ENCODE measurements around the gene PAX8.

PAX8 gene

DNA sequence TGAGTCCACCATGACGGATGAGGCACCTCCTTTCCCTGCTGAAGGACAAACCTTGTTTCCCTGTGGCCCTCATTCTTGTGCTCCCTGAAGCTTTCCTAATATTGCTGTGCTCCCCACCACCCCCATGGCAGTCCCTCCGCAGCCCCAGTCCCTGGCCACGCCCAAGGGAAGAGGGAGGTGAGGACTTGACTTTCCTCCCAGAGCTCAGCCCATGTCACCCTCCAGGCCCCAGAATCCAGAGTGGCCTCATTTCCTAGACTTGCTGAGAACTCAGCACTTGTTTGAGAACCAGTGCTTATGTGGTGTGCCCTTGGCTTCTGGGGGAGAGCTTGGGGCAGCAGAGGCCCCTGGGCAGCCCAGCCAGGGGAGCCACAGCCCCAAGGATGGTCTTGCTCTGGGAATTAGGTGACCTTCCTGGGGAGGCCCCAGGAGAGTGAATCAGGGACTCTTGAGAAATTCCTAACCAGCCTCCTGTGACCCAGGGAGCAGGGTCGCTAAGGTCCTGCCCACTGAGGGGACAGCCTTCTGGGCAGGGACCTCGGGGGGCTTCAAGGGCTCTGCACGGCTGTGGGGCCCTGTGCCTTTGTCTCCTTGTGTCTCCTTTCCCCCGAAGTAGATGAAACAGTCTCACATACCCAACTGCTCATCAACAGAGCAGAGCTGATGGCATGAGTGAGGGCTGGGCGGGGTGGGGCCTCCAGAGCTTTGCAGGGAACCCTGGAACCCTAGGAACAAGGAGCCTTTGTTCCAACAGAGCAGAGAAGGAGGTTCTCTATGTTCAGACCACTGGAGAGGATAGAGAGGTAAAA is 77.0 kb downstream of the PAX8 start:
- DNase-seq: no peak

DNA sequence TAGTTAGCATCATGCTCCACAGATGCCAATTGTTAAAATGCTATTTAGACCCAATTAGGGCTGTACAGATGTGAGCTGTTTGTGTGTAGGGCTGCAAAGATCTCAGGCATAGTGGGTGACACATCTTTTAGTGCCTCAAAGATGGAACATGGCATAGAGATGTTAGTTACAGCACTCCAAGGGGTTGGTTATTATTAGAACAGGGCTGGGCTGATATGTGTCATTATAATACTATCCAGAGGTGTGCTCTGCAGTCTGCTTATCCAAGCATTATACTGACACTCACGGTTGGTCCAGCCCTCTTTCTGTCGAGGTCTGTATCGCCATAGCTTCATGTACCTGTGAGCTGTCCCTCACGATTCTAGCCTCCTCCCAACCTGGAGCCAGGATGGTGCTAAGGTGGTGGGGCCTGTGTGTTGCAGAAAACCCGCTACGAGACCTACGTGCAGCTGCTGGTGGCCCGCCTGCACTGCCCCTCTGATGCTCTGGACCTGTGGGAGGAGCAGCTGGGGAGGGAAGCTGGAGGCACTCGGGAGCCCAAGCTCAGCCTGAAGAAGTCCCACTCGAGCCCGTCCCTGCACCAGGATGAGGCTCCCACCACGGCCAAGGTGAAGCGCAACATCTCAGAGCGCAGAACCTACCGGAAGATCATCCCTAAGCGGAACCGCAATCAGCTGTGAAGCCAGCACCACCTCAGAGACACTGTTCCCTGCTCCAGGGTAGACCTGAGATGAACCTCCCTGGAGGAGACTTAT is 77.8 kb downstream of the PAX8 start:
- no peak for DNase-seq

DNA sequence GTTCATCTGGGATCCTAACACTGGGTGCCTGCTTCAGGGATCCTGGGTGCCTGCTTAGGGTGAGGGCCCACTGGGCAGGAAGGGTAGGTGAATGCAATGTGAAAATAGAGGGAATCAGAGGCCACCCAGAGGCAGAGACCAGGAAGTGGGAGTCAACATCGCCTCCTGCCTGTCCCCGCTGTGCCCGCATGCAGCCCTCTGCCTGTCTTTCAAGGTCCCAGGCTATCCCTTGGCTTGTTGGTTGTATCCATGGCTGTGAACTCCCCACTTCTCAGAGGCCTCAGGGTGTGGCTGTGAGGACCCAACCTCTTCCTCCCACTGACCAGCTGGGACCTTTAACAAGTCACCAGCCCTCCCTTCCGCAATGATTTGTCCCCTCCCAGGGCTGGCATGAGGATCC is 78.5 kb downstream of the PAX8 start:
- no peak for DNase-seq

DNA sequence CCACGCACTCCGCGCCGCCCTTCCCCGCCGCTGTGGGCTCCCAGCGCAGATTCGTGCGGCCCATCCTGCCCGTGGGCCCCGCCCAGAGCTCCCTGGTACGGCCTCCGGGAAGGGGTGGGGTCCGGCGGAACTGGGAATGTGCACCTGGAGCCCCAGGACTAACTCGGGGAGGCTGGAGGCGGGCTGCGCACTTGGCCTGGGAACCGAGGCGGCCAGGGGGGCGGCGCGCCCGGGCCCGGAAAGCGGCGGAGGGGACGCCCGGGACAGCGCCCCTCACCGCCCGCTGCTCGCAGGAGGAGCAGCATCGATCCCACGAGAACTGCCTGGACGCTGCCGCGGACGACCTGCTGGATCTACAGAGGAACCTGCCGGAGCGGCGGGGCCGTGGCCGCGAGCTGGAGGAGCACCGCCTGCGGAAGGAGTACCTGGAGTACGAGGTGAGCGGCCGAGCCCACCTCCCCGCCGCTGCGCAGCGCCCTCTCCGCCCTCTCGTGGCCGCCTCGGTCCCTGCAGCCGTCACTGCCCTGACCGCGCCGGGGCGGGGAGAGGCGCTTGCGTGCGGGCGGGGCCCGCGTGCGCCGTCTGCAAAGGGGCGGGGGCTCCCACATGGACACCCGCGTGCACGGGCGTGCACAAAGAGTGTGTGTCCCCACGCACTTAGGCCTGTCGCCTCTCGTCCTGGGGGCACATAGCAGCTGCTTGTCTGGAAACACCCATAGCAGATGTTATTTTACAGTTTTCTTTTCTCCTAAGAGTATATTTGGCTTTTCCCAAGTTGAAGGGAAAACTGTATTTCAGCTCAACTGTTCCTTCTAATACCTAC is 79.7 kb downstream of the PAX8 start:
- peak; percentile 65 for DNase-seq

DNA sequence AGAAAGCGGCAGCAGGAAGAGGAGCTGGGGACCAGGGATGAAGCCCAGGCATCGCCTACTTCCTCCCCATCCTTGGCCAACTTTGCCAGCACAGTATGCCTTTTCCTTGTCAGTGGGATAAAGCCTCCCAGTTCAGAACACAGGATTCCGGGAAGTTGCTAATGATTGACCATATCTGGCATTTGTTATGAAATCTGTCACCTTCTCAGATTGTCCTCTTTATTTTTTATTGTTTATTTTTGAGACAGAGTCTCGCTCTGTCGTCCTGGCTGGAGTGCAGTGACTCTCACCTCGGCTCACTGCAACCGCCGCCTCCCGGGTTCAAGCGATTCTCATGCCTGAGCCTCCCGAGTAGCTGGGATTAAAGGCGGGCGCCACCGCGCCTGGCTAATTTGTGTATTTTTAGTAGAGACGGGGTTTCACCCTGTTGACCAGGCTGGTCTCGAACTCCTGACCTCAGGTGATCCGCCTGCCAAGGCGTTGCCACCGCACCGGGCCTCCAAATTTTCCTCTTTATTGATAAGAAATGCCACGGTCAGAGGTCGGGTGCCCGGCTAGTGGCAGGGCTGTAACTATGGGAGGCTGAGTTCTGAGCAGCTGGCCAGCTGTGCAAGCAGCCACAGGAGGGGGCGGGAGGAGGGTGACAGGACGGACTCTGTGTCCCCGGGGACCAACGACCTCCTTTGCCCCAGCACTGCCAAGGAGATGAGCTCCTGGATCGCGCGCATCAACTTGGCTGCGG is 80.5 kb downstream of the PAX8 start:
- no peak for DNase-seq

DNA sequence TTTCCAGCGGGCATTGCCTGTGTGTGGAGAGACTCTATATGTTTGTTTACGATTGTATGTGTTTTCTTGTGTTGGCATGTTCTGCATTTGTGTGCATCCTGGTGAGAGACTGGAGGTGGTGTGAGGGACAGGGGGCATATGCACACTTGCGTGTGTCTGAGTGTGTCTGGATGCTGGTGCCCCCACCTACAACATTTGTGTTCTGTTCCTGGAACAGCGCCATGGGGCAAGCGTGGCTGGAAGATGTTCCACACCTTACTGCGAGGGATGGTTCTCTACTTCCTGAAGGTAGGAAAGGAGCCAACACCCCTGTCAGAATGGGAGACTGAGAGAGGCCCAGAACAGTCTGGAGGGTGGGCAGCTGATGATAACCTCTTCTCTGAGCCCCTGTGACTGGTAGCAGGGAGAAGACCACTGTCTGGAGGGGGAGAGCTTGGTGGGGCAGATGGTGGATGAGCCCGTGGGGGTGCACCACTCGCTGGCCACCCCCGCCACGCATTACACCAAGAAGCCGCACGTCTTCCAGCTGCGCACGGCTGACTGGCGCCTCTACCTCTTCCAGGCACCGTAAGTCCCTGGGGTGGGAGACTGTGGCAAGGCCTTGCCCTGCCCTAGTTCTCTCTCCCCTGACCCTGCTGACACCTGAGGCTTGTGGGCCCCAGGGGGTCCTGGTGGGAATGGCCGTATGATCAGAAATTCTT is 81.2 kb downstream of the PAX8 start:
- DNase-seq: no peak

DNA sequence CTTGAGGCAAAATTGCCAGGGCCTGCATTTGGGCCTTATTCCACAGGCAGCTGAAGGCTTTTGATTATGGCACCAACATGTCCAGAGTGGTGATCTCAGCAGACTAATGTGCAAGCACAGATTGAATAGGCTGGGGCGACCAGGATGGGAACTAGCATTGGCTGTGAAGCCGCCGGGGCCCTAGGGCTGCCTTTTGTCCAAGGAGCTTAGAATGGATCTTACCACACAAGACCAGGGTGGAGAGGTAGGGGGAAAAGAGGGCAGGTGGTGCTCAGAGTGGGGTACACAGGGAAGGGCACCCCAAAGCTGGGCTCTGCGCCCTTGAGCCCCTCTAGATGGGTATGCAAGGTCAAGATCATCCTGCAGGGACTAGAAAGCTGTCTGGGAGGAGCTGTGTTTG is 81.9 kb downstream of the PAX8 start:
- no peak for DNase-seq

DNA sequence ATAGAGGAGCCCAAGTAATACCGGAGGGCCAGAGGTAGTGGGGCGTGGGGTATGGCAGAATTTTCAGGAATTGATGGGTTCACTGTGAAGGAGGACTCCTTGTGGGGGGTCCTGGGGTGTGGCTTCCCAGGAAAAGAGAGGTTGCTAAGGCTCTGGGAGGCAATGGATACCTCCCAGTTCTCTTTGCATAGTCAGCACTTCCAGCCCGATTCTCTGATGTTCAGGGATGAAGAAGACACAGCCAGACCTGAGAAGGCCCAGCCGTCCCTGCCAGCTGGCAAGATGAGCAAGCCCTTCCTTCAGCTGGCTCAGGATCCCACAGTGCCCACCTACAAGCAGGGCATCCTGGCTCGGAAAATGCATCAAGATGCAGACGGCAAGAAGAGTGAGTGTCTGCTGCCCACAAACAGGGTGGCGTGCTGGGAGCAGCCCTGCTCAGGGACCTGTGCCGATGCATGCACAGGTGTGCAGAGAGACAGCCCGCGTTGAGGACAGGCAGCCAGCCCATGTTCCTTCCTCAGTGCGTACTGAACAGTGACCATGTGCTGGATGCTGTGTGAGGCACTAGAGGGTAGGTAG is 82.7 kb downstream of the PAX8 start:
- DNase-seq: no peak

DNA sequence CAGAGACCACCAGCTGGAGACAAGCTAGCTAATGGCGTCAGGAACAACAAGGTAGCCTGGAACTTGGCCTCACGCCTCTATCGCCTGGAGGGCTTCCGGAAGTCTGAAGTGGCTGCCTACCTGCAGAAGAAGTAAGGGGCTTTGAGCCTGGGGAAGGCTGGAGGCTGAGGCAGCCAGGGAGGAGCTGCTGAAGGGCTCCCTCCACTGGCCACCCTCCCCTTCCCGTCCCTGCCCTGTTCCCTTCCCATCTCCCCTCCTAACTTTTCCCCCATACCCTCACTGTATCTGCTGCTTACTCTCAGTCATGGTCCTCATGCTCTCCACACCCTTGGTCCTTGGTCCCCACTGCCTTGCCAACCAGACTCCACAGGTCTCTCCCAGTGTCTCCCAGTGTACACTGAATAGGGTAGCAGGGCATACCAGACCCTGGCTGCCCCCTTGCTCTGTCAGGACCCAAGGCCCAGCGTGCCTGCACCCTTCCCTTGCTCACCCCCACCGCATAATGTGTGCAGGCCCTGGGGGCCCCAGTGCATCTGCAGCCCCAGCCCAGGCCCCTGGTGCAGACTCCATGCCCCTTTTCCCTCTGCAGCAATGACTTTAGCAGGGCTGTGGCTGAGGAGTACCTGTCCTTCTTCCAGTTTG is 86.1 kb downstream of the PAX8 start:
- DNase-seq: no peak

DNA sequence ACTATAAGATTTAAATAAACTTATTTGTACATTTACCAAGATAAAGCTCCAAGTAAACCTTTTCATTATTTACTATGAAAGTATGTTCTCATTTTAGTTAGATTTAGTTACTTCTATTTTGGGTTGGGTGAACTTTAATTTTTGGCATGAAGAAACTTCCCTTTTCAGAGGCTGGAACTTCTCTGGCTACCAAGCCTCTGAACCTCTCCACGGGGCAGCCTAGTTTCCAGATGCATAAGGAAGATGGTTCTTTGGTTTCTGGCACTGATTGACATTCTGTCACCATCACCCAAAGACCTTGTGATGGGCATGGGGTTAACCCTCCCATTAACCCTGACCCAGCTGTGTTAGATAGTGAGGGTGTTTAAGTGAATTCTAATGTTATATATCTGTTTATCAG is 87.8 kb downstream of the PAX8 start:
- no peak for DNase-seq

DNA sequence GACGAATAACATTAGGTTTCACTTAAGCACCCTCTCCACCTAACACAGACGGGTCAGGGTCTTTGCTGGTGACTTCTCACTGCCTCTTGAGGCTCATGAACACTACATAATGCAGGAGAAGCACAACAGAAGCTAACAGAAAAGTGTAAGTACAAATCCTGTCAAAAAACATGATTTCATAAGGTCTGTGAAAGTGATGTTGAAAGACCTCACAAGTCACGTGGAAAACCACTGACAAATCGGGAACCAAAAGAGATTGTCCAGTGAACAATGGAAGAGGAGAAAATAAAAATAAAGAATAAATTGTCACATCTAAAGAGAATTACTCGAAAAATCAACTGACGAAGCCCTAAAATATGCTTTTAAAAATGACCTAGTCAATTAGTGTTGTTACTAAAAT is 91.0 kb downstream of the PAX8 start:
- DNase-seq: no peak

DNA sequence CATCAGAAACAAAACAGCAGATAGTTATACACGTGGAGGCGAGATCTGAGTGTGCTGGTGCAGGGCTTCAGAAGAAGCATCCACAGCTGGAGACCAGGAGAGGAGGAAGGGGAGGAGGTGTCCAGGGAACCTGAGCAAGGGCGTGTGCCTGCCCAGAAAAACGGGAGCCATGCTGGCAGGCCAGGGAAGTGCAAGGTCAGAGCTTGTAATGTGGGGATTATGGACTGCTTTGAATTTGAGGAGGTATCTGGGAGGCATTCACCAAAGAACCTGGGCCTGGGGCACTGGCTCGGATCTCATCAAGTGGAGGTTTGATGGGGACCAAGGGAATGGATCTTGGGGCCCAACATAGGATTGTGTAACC is 92.3 kb downstream of the PAX8 start:
- no peak for DNase-seq

DNA sequence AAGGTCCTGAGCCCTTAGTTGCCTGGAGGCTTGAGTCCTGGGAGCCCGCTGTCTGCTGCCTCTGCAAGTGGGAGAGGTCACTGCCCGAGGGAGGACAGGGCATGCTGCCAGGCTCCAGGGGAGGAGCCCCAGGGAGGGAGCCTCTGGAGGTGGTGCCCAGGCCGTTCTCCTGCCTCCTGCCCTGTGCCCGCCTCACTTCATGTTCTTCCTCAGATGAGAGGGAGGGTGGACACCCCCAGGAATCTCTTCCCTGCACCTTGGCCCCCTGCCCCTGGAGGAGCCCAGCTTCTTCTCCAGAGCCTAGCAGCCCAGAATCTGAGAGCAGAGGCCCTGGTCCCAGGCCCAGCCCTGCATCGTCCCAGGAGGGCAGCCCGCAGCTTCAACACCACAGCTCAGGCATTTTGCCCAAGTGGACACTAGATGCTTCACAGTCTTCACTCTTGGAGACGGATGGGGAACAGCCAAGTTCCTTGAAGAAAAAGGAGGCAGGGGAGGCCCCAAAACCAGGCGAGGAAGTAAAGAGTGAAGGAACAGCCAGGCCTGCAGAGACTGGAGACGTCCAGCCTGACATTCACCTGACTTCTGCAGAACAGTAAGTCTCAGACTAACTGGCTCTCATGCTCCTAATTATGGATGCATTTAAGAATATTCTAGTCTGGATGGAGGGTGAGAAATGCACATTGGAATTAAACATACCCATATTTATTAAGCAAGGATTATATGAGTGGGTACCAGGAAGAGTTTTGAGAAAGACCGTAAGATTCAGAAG is 92.9 kb downstream of the PAX8 start:
- DNase-seq: no peak

DNA sequence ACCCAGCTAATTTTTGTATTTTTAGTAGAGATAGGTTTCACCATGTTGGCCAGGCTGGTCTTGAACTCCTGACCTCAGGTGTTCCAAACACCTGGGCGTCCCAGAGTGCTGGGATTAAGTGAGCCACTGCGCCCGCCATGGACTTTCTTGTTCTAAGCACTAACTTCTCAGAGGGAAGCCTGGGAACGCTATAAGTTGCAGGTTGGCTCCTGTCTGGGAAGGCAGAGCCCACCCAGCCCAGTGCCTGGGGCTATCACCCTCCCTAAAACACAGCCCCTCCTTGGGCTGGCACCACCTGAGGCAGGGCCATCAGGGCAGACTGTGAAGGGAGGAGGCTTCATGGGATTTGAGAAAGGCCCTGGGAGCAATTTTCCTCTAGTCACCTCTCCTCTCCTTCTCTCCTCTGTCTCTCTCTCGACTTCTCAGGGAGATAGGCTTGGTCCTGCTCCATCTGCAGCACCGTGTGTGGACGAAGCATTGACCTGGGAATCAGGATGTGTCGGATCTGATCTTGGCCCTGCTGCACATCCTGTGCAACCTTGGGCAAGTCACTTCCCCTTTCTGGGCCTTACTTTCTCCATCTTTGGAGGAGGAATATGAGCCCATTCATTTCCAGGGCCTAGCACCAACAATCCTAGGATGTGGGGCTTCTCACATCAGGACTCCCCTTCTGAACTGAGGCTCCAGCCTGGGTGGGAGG is 94.0 kb downstream of the PAX8 start:
- no peak for DNase-seq

DNA sequence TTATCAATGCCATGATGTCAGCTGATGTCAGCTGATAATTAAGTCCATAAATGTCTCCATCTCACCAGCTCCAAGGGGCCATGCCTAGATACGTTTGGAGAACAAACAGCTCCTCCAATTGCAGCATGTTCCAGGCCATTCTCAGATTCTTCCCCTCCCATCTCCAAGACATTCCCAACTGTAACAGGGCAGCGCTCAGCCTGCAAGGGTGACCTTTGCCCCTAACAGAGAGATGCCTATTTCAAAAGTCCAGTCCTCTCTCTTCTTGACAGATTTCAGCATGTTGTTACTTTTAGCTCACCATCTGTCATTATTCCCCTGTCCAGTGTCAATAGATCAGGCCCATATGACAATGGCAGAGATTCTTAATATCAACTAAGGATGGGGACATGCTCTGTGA is 95.0 kb downstream of the PAX8 start:
- DNase-seq: no peak

DNA sequence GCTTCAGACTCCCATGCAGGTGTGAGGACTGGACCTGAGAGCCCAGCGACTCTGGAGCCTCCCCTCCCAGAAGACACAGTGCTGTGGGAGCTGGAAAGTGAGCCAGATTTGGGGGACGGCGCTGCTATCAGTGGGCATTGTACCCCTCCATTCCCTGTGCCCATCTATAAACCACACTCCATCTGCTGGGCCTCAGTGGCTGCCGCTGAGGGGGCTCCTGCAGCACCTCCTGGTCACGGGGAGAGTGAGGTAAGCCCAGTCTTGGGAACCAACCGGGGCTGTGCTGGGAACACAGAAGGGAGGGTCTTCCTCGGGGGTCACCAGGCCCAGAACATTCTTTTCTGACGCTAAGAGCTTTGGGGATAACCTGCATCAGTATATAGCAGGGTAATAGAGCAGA is 95.5 kb downstream of the PAX8 start:
- DNase-seq: no peak

DNA sequence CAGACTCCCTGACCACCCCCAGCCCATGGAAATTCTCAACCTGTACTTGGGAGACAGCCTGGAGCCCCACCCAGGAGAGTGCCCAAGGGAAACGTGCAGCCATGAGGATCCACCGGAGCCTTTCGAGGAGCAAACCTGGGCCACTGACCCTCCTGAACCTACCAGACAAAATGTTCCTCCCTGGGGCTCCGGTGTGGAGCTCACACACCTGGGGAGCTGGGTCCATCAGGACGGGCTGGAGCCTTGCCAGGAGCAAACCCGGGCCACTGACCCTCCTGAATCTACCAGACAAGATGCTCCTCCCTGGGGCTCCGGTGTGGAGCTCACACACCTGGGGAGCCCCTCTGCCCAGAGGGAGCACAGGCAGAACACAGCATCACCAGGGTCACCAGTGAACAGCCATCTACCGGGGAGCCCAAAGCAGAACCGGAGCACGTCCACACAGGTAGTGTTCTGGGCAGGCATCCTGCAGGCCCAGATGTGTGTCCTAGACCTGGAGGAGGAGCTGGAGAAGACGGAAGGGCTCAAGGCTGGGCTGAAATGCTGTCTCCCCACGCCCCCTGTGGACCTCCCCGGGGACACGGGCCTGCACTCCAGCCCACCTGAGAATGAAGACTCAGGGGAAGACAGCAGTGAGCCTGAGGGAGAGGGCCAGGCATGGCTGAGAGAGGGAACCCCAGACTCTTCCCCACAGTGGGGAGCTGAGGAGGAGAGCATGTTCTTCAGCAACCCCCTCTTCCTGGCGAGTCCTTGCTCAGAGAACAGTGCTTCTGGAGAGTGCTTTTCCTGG is 96.1 kb downstream of the PAX8 start:
- no peak for DNase-seq

DNA sequence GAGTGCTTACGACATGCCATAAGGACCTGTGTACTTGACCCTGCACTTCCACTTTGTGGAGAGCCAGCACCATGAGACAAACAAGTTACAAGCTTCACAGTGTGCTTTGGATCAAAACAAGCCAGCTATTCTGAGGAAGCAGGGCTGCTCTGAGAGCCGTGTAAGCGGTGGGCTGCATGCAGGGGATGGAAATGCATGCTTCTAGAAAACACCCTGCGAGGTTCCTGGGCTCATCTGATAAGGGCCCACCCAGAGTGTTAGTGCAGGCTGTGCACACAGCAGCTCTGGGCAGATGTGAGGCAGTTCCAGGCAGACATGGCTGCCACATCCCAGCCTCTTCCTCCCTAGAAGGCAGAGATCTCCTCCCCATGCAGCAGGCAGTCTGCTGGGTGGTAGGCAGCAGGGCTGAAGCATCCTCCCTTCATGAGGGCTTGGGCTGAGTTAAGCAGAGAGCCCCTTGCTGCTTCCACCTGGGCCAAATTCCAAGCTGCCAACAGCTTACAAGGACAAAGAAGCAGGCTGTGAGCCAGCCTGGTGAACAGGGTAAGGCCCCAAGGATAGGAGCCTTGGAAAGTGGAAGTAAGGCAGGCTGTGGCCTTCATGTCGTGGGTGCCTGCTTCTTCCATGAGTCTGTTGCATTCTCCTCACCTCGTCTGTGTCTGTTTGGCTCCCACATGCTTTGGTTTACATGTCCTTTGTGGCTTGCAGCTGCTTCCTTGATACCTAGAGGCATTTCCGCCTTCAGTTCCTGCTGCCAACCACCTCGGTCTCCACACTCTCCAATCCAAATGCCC is 97.3 kb downstream of the PAX8 start:
- no peak for DNase-seq

Data from DMS 273 treated with DMSO at 0.1 percent for 48 hours (cell line).